ENCODE data around the gene HDAC4.

DNA sequence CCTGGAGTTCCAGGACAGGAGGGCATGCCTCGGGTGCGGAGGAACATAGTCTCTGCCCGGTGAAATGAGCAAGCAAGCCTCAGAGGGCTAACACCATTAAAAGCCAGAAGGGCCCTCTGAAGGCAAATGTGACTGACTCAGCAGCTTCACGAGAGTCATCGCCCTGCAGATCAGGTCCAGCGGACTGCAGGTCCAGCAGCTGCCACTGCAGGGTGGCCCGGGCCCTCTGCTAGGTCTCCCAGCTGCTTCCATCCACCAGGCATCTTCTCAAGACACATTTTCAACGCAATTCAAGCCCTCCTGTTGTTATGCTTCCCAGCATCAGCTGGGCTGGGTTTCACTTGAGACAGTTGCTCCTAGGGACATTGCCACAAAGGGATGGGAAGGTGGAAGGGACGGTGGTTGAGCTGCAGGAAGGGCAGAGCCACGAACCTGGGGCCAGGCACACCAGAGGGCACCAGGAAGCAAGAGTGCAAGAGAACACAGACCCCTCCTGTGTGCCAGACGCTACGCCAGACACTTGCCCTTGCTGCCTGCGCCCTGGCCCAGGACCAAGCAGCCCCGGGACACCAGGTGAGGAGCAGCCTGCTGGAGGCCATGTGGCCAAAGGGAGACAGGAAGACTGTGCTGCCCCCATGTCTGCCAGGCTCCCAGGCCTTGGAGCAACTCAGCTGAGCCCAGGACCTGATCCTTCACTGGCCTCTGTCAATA is 173.0 kb downstream of the HDAC4 start:
- TF ChIP-seq, protein P1, sequence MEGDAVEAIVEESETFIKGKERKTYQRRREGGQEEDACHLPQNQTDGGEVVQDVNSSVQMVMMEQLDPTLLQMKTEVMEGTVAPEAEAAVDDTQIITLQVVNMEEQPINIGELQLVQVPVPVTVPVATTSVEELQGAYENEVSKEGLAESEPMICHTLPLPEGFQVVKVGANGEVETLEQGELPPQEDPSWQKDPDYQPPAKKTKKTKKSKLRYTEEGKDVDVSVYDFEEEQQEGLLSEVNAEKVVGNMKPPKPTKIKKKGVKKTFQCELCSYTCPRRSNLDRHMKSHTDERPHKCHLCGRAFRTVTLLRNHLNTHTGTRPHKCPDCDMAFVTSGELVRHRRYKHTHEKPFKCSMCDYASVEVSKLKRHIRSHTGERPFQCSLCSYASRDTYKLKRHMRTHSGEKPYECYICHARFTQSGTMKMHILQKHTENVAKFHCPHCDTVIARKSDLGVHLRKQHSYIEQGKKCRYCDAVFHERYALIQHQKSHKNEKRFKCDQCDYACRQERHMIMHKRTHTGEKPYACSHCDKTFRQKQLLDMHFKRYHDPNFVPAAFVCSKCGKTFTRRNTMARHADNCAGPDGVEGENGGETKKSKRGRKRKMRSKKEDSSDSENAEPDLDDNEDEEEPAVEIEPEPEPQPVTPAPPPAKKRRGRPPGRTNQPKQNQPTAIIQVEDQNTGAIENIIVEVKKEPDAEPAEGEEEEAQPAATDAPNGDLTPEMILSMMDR (IDR thresholded peaks at IDR 0.05) = no peak
- TF ChIP-seq EP300 (IDR thresholded peaks at IDR 0.05) = no peak
